IMR-90 (cell line): ENCODE results near the gene COX10. TPM values are rescaled to one million over a fixed set of nuclear protein-coding genes. Genes with fewer than 3 reads are reported as not detected.
"Not testable (repeated sequence)": the region's sequence is repeated elsewhere in the genome, so short reads cannot be mapped to it uniquely, and the experiment has no call there.

Source experiments
- ATAC-seq: fragments of 200-7000 bp; cut with Tn5 transposase; 2 replicates; pipeline ENCODE4 v1.9.1; 2020; ENCODE audit warnings: low read depth, mild to moderate bottlenecking, moderate library complexity
- BruUV-seq: library from RNA; stranded (reverse); fragments of 400-500 nt; replicated peaks from 2 replicates; lab custom pipeline; 2021; lab: Mats Ljungman, UMichigan
- CTCF ChIA-PET: fragments of 300-600 bp; formaldehyde crosslinking; extraction: SDS; loops from one replicate; lab custom pipeline; 2021; ENCODE audit warnings: antibody characterized with exemption; lab: Yijun Ruan, JAX
- POLR2A ChIA-PET: fragments of 300-600 bp; sonication (Branson Sonifier 250); formaldehyde crosslinking; loops from one replicate; lab custom pipeline; 2022; ENCODE audit warnings: antibody characterized with exemption; ENCODE audit not compliant: unreplicated experiment; lab: Charles Lee
- DNase-seq: peaks from one replicate; pipeline ENCODE4 v3.0.0; 2013
- H2AFZ ChIP-seq: replicated peaks from 2 replicates; pipeline ENCODE3; 2013; ENCODE audit warnings: low read length, mild to moderate bottlenecking; ENCODE audit not compliant: poor library complexity
- H2AK5ac ChIP-seq: 2 replicates; pipeline ENCODE4 v1.6.1; 2013; ENCODE audit warnings: low read depth, low read length, inconsistent platforms
- H2AK9ac ChIP-seq: replicated peaks from 2 replicates; pipeline ENCODE3; 2013; ENCODE audit warnings: mild to moderate bottlenecking, low read depth, low read length, moderate library complexity; ENCODE audit not compliant: poor library complexity
- H2BK120ac ChIP-seq: 2 replicates; pipeline ENCODE4 v1.6.1; 2013; ENCODE audit warnings: low read depth, low read length, inconsistent platforms
- H2BK15ac ChIP-seq: 3 replicates; pipeline ENCODE4 v1.6.1; 2013; ENCODE audit warnings: low read depth, low read length, inconsistent platforms
- H2BK20ac ChIP-seq: 2 replicates; pipeline ENCODE4 v1.6.1; 2013; ENCODE audit warnings: low read depth, mild to moderate bottlenecking, inconsistent platforms, low read length, moderate library complexity
- H2BK5ac ChIP-seq: 2 replicates; pipeline ENCODE4 v1.6.1; 2013; ENCODE audit warnings: mild to moderate bottlenecking, low read depth, low read length, inconsistent platforms; ENCODE audit not compliant: poor library complexity, severe bottlenecking
- H3K14ac ChIP-seq: replicated peaks from 2 replicates; pipeline ENCODE4 v1.6.1; 2013; ENCODE audit warnings: low read depth, low read length, inconsistent platforms
- H3K18ac ChIP-seq: 2 replicates; pipeline ENCODE4 v1.6.1; 2013; ENCODE audit warnings: low read depth, low read length, control low read depth
- H3K23ac ChIP-seq: 2 replicates; pipeline ENCODE4 v1.6.1; 2013; ENCODE audit warnings: low read depth, low read length, inconsistent platforms
- H3K27ac ChIP-seq: 2 replicates; pipeline ENCODE4 v1.5.1; 2013; ENCODE audit warnings: mild to moderate bottlenecking, control low read depth, low read length; ENCODE audit not compliant: insufficient read depth
- H3K27me3 ChIP-seq: 2 replicates; pipeline ENCODE4 v1.6.1; 2013; ENCODE audit warnings: low read length; ENCODE audit not compliant: control insufficient read depth, insufficient read depth
- H3K36me3 ChIP-seq: 2 replicates; pipeline ENCODE4 v1.6.1; 2013; ENCODE audit warnings: low read length, mixed read lengths; ENCODE audit not compliant: control insufficient read depth, insufficient read depth
- H3K4ac ChIP-seq: 2 replicates; pipeline ENCODE4 v1.6.1; 2013; ENCODE audit warnings: low read depth, low read length, inconsistent platforms
- H3K4me1 ChIP-seq: 2 replicates; pipeline ENCODE4 v1.6.1; 2013; ENCODE audit warnings: low read length, mixed read lengths; ENCODE audit not compliant: control insufficient read depth, insufficient read depth
- H3K4me2 ChIP-seq: 2 replicates; pipeline ENCODE4 v1.6.1; 2013; ENCODE audit warnings: low read depth, mild to moderate bottlenecking, control low read depth, low read length, moderate library complexity
- H3K4me3 ChIP-seq: 2 replicates; pipeline ENCODE4 v1.5.1; 2013; ENCODE audit warnings: low read depth, mild to moderate bottlenecking, control low read depth, low read length, moderate library complexity; ENCODE audit not compliant: insufficient read depth
- H3K56ac ChIP-seq: 2 replicates; pipeline ENCODE4 v1.6.1; 2013; ENCODE audit warnings: low read length, inconsistent platforms; ENCODE audit not compliant: insufficient read depth; ENCODE audit errors: extremely low read depth
- H3K79me1 ChIP-seq, 2 experiments: 2 replicates each; pipeline ENCODE4 v1.6.1; 2013; ENCODE audit warnings: low read length in 2 of 2, inconsistent platforms in 1 of 2, low read depth in 1 of 2
- H3K9ac ChIP-seq: 2 replicates; pipeline ENCODE4 v1.6.1; 2013; ENCODE audit warnings: low read depth, low read length, control low read depth
- H3K9me1 ChIP-seq: 2 replicates; pipeline ENCODE4 v1.6.1; 2013; ENCODE audit warnings: low read length, inconsistent platforms; ENCODE audit not compliant: insufficient read depth
- H3K9me3 ChIP-seq: 2 replicates; pipeline ENCODE4 v1.6.1; 2013; ENCODE audit warnings: low read length; ENCODE audit not compliant: control insufficient read depth, insufficient read depth
- H4K20me1 ChIP-seq: 2 replicates; pipeline ENCODE4 v1.6.1; 2013; ENCODE audit warnings: low read length, inconsistent platforms; ENCODE audit not compliant: insufficient read depth
- H4K5ac ChIP-seq: 2 replicates; pipeline ENCODE4 v1.6.1; 2013; ENCODE audit warnings: mild to moderate bottlenecking, low read depth, low read length, control low read depth
- H4K8ac ChIP-seq, 2 experiments: 2 replicates each; pipeline ENCODE4 v1.6.1; 2013; ENCODE audit warnings: low read depth in 2 of 2, low read length in 2 of 2, control low read depth in 1 of 2, inconsistent platforms in 1 of 2
- H4K91ac ChIP-seq: 2 replicates; pipeline ENCODE4 v1.6.1; 2013; ENCODE audit warnings: low read depth, low read length, inconsistent platforms; ENCODE audit not compliant: insufficient read depth
- WGBS, 2 experiments: methylation state at CpG; one replicate each; pipeline versions ENCODE4 v1.1.5 to v1.1.7; 2013; ENCODE audit warnings: missing lambda C conversion rate in 2 of 2; ENCODE audit not compliant: insufficient read length in 1 of 2; ENCODE audit errors: extremely low coverage in 2 of 2; 5-methylcytosine and 5-hydroxymethylcytosine counted together
- dilution Hi-C: fragments of 300-500 bp; cut with HindIII; formaldehyde crosslinking; loops from one replicate; pipeline ENCODE4 v1.14.3; 2018; ENCODE audit warnings: low sequenced_read_pairs; ENCODE audit not compliant: unreplicated experiment
- in situ Hi-C: fragments of 300-500 bp; cut with MboI; formaldehyde crosslinking; loops from 3 replicates; pipeline ENCODE4 v1.14.3; 2019; ENCODE audit warnings: low sequenced_read_pairs, inconsistent platforms, mixed read lengths
- intact Hi-C: fragments of 100-400 bp; cut with micrococcal nuclease; formaldehyde crosslinking; loops from 2 replicates; pipeline ENCODE4 v1.10.0; 2022
- polyA plus RNA-seq, 3 experiments: library from polyadenylated mRNA; depleted of rRNA; stranded (reverse); fragments of >200 nt; gene quantifications; 2 replicates each; pipeline ENCODE4 v1.2.3, GENCODE V29; 2012; ENCODE audit warnings: low replicate concordance in 1 of 3
- total RNA-seq: library from RNA; depleted of rRNA; stranded (reverse); fragments of >200 nt; gene quantifications from 2 replicates; pipeline ENCODE4 v1.2.3, GENCODE V29; 2012

The COX10 gene
- total and polyA plus RNA-seq, 2 of the 4 experiments (the other 2 are of a cell fraction): 15.4 to 16.1 TPM

- H2BK15ac ChIP-seq, H3K27me3 ChIP-seq, H2BK120ac ChIP-seq, H4K8ac ChIP-seq, ATAC-seq, BruUV-seq, H3K56ac ChIP-seq, H3K23ac ChIP-seq, H3K9me3 ChIP-seq, H3K4me1 ChIP-seq, H2AK9ac ChIP-seq, H3K4ac ChIP-seq, H3K9ac ChIP-seq, H3K18ac ChIP-seq, H2BK20ac ChIP-seq, H3K36me3 ChIP-seq, POLR2A ChIA-PET, H4K91ac ChIP-seq, H4K5ac ChIP-seq, H3K27ac ChIP-seq, H3K14ac ChIP-seq, H3K9me1 ChIP-seq, H4K20me1 ChIP-seq, DNase-seq, H2BK5ac ChIP-seq, H3K79me1 ChIP-seq, H3K4me3 ChIP-seq, intact Hi-C loops, in situ Hi-C loops, H2AK5ac ChIP-seq, H2AFZ ChIP-seq, dilution Hi-C loops, H3K4me2 ChIP-seq, CTCF ChIA-PET: not testable (repeated sequence)
- whole genome bisulfite sequencing, 2 experiments: no CpG with 5 or more reads among the region's 9 CpGs
Observed at GRCh38 chr17:14021651-14022294, 47.5 kb upstream of the COX10 start.

DNA sequence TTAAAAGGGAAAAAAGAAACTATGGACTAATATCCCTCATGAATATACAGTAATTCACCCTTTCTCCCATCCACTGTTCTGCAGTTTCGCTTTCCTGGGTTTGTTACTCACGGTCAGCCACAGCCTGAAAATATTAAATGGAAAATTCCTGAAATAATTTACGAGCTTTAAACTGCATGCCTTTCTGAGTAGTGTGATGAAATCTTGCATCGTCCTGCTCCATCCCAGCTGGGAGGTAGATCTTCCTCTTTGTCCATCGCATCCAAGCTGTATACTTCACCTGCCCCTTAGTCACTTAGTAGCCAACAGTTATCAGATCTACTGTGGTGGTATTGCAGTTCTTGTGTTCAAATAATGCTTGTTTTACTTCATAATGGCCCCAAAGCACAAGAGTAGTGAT is 39.5 kb upstream of the COX10 start:
- H3K27me3 ChIP-seq, H3K9ac ChIP-seq, H3K9me3 ChIP-seq, in situ Hi-C loops, intact Hi-C loops, H4K5ac ChIP-seq, H3K4me3 ChIP-seq, H3K14ac ChIP-seq, H3K18ac ChIP-seq, H2BK5ac ChIP-seq, dilution Hi-C loops, H3K23ac ChIP-seq, POLR2A ChIA-PET, H3K36me3 ChIP-seq, H3K4me2 ChIP-seq, H2AFZ ChIP-seq, CTCF ChIA-PET, H3K56ac ChIP-seq, H2BK15ac ChIP-seq, H3K79me1 ChIP-seq, H3K27ac ChIP-seq, H4K20me1 ChIP-seq, DNase-seq, H2BK20ac ChIP-seq, H4K91ac ChIP-seq, H3K9me1 ChIP-seq, H2AK9ac ChIP-seq, H3K4me1 ChIP-seq, H2AK5ac ChIP-seq: not testable (repeated sequence)
- BruUV-seq: TSS peak; percentile 19
- peak overlapping the region; percentile 50; the same call in 1 of the 2 replicates for H3K4ac ChIP-seq
- ATAC-seq: peak; percentile 85
- WGBS, 2 experiments: no CpG with 5 or more reads among the region's 5 CpGs
- H4K8ac ChIP-seq: peak overlapping the region in 1 of 2 experiments; percentile 60; a peak in 1 of 4 replicates
- H2BK120ac ChIP-seq: peak overlapping the region; percentile 13; the same call in 1 of the 2 replicates
